A549 (cell line): Measurements from ENCODE around the gene ATXN7L1.

Experiments
- BHLHE40 ChIP-seq: IDR thresholded peaks from 2 replicates; pipeline ENCODE4 v1.6.1; 2012; ENCODE audit warnings: low read depth, low read length, inconsistent platforms
- CEBPB ChIP-seq, 2 experiments: fragments of >200 bp in 1 of 2; sonication (Bioruptor Twin) in 1 of 2; formaldehyde crosslinking in 1 of 2; IDR thresholded peaks; 2 replicates each; pipeline ENCODE4 v1.6.1; 2012 to 2016
- CTCF ChIP-seq: fragments of >200 bp; sonication (Bioruptor Twin); formaldehyde crosslinking; IDR thresholded peaks from 3 replicates; pipeline ENCODE4 v1.5.1; 2016
- E2F6 ChIP-seq: IDR thresholded peaks from 2 replicates; pipeline ENCODE4 v1.6.1; 2012; ENCODE audit warnings: low read depth, borderline replicate concordance
- GATA3 ChIP-seq: IDR thresholded peaks from 2 replicates; pipeline ENCODE4 v1.6.1; 2012; ENCODE audit warnings: borderline replicate concordance
- JUNB ChIP-seq: fragments of >200 bp; sonication (Bioruptor Twin); formaldehyde crosslinking; IDR thresholded peaks from 2 replicates; pipeline ENCODE4 v1.6.1; 2016
- MAFK ChIP-seq: fragments of 450-650 bp; IDR thresholded peaks from 2 replicates; pipeline ENCODE4 v1.6.1; 2014; ENCODE audit not compliant: partially characterized antibody
- REST ChIP-seq: fragments of 200-600 bp; sonication (generic); IDR thresholded peaks from 2 replicates; pipeline ENCODE4 v1.6.1; 2016; ENCODE audit warnings: antibody characterized with exemption, mild to moderate bottlenecking, moderate library complexity
- RFX5 ChIP-seq: fragments of 450-650 bp; IDR thresholded peaks from 2 replicates; pipeline ENCODE4 v1.7.1; 2014; ENCODE audit warnings: antibody characterized with exemption, mild to moderate bottlenecking, moderate library complexity
- ZC3H11A ChIP-seq: fragments of 450-650 bp; IDR thresholded peaks from 2 replicates; pipeline ENCODE4 v1.6.1; 2014; ENCODE audit warnings: antibody characterized with exemption, mild to moderate bottlenecking

GRCh38 chr7:105599551-105599950, 276.8 kb downstream of the ATXN7L1 start:
- TF ChIP-seq REST (no peak), GATA3 (no peak), CEBPB (IDR thresholded peaks at IDR 0.05) (no peak), MAFK (no peak), RFX5 (no peak), BHLHE40 (no peak), JUNB (no peak), CTCF (no peak), E2F6 (no peak), ZC3H11A (no peak)
